ENCODE data around the gene SLC25A22. TPM values are rescaled to one million over a fixed set of nuclear protein-coding genes. Genes with fewer than 3 reads are reported as not detected.

The SLC25A22 gene
- total RNA-seq, 1 donor from 2014 or later, result 20.8 TPM

DNA sequence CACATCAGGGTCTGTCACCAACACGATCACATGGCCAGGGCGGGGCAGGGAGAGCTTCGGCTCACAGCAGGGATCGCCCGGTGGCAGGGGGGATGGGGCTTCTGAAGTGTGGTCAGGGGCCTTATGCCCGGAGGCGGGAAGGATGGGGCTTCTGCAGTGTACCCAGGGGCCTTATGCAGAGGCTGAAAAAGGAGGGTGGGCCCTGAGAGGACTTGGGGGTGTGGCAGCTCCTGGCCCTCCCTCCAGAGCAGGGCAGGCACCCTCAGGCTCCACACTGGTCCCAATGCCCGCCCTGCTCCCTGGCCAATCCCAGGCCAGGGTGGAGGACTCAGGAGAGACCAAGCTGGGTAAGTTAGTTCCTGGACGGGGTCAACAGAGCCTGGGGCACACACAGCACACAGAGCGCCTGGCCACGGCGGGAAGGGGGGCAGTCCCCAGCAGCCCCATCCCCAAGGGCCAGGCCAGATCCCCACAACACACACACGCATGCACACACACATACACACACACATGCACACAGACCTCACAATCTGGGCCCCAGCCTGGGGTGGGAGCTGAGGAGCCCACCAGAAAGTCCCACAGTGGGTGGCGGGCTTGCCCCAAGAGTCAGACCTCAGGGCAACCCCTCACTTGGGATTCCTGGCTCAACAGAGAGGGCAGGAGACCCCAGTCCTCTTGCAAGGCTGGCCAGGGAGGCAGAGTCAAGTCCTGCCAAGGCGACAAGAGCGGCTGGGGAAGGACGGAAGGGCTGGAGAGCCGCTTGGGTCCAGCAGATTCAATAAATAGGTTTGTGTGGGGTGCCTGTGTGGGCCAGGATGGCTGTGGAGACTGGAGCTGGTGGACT, 7.1 kb downstream of the SLC25A22 start:
- no peak for ATAC-seq
- intact Hi-C loops (cut with DNase I), result no loop called here
- H3K36me3 ChIP-seq, result peaks cover 7% of the 10 kb centered on the region
- TF ChIP-seq, protein P1, sequence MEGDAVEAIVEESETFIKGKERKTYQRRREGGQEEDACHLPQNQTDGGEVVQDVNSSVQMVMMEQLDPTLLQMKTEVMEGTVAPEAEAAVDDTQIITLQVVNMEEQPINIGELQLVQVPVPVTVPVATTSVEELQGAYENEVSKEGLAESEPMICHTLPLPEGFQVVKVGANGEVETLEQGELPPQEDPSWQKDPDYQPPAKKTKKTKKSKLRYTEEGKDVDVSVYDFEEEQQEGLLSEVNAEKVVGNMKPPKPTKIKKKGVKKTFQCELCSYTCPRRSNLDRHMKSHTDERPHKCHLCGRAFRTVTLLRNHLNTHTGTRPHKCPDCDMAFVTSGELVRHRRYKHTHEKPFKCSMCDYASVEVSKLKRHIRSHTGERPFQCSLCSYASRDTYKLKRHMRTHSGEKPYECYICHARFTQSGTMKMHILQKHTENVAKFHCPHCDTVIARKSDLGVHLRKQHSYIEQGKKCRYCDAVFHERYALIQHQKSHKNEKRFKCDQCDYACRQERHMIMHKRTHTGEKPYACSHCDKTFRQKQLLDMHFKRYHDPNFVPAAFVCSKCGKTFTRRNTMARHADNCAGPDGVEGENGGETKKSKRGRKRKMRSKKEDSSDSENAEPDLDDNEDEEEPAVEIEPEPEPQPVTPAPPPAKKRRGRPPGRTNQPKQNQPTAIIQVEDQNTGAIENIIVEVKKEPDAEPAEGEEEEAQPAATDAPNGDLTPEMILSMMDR (IDR thresholded peaks at IDR 0.05), result no peak
- H3K4me3 ChIP-seq, result no peak overlapping the region
- DNase-seq, result no peak
- peaks cover 10% of the 10 kb centered on the region for H3K4me1 ChIP-seq
- no peak overlapping the region for H3K27ac ChIP-seq
- no peaks in the 10 kb centered on the region for H3K9me3 ChIP-seq
- no peaks in the 10 kb centered on the region for H3K27me3 ChIP-seq

DNA sequence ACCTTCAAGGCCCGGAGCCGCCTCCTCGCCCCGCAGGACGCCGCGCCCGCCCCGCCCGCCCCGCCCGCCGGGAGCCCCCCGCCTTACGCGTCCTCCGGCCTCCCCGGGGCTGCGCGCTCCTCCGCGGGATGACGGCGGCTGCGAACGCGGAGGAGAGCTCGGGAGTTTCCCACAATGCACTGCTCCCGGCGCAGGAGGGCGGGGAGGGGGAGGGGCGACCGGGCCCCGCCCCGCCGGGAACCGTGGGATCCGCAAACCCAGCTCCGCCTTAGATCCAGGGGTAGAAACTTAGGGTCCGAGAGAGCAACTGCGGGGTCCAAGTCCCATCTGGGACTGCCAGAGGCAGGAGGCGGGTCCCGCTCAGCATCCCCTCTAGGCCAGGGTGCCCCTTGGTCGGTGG, 8.1 kb downstream of the SLC25A22 start, which contains the start of gene CEND1:
Gene CEND1, minus strand, starts transcription at position 148 of the 400 bp plus-strand sequence. CDS start 1,514 bp downstream, outside the sequence.
- ATAC-seq, result peak; percentile 9

DNA sequence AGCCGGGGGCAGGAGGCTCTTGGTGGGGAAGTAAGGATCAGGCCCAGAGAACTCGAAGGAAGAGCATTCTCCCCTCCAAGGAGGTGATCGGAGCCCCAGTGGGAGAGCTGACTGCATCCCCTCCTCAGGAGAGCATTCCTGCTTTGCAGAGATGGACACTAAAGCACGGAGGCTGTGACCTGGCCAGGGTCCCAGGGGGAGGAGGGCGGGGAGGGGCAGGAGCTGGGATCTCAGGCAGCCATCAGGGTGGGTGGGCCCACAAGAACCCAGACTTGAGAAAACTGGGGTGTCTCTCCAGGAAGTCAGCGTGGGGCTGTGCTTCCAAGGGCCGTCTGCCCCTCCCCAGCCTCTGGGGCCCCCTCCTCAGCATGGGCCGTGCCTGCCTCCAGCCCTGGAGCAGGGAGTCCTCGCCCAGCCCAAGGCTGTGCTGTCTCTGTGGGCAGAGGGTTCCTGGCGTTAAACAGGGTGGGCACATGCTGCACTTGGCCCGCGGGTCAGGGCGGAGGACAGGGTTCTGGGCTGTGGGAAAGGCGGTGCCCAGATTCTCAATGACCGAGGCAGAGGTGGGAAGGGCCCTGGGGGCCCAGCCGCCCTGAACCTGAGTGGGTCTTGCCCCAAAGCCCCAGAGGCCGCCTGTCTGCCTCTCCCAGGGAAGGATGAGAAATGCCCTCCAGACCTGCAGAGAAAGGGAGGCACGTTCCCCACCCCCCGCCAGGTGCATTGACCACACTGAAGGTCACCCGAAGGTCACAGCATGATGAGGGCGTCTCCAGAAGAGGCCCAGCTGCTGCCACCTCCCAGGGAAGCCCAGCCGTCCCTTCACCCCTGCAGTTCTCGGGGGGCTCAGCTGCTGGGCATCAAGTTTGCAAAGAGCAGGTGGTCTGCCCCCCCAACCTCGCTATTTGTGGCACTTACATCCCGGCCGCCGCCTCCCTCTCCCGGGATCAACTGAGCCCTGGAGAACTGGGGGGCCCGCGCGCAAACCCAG, 8.8 kb downstream of the SLC25A22 start:
- H3K36me3 ChIP-seq, result peaks cover 7% of the 10 kb centered on the region
- DNase-seq (no peak), ATAC-seq (no peak)
- H3K27ac ChIP-seq, result no peak overlapping the region
- H3K4me3 ChIP-seq, result no peak overlapping the region
- TF ChIP-seq, protein P1 (IDR thresholded peaks at IDR 0.05), result no peak
- no peaks in the 10 kb centered on the region for H3K27me3 ChIP-seq
- H3K9me3 ChIP-seq, result no peaks in the 10 kb centered on the region
- intact Hi-C loops (cut with DNase I), result no loop called here
- no peaks in the 10 kb centered on the region for H3K4me1 ChIP-seq

More for the DNA sequence above, 8.1 kb downstream of the SLC25A22 start, which contains the start of gene CEND1:
- no peaks in the 10 kb centered on the region for H3K27me3 ChIP-seq
- no peak within 1 kb of the TSS for H3K27ac ChIP-seq
- intact Hi-C loops (cut with DNase I), result no loop called here
- no peak within 1 kb of the TSS for H3K4me3 ChIP-seq
- TF ChIP-seq, protein P1 (IDR thresholded peaks at IDR 0.05), result no peak
- no peaks in the 10 kb centered on the region for H3K9me3 ChIP-seq
- peaks cover 7% of the 10 kb centered on the region for H3K36me3 ChIP-seq
- DNase-seq, result no peak
- peaks cover under 1% of the 10 kb centered on the region for H3K4me1 ChIP-seq

DNA sequence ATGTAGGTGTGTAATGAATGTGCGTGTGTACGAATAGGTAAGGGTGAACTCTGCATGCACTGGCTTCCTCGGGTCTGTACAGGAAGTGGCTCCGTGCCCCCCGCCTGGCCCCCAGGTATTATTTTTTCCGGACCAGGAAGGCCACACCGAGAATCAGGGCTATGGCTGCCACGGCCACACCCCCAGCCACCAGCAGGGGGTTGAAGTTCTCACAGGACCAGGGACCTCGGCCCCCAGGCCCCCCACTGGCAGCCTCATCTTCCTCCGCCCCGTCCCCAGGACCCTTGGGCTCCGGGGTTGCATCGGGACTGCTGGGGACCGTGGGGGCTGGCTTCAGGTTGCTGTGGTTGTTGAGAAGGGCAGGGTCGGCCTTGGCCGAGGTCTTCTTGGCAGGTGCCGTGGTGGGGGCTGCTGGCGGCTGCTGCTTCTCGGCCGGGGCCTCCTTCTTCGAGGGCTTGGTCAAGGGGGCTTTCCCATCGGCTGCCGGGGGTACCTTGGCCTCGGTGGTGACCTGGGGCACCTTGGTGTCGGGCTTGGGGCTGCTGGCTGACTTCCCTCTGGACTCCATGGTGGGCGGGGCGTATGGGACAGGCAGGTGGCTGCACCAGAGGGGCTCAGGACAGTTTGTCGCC, 10.0 kb downstream of the SLC25A22 start:
- DNase-seq (no peak), ATAC-seq (no peak)
- H3K36me3 ChIP-seq, result peaks cover 7% of the 10 kb centered on the region
- TF ChIP-seq, protein P1 (IDR thresholded peaks at IDR 0.05), result no peak
- intact Hi-C loops (cut with DNase I), result no loop called here
- H3K27ac ChIP-seq, result no peak overlapping the region
- H3K4me3 ChIP-seq, result no peak overlapping the region
- H3K27me3 ChIP-seq, result no peaks in the 10 kb centered on the region
- H3K4me1 ChIP-seq, result no peaks in the 10 kb centered on the region
- no peaks in the 10 kb centered on the region for H3K9me3 ChIP-seq

DNA sequence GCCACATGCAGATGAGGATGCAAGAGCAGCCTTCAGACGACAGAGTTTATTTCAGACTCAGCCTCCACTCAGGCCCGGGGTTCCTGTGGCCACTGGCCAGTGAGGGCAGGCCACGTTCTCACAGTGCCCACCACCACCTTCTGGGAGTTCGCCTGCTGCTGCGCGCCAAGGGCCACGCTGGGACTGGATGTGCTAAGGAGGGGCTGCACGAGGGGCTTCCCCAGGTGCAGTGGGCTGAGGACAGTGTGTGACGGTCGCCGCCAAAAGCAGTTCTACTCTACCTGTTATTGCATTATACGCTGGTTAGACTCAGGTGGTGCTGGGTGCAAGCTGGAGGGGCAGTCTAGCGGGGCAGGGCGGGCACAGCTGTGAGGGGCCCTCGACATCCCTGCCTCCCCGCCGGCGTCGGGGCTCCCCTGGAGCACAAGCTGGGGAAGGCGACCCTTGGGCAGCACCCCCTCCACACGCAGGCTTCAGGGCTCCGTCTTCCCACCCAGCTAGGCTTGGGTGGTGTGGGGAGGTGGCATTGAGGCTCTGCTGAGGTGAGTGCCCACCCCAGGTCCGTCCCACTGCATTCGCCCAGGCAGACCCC, 10.9 kb downstream of the SLC25A22 start:
- TF ChIP-seq, protein P1 (IDR thresholded peaks at IDR 0.05), result no peak
- no peak for ATAC-seq
- intact Hi-C loops (cut with DNase I), result no loop called here
- no peaks in the 10 kb centered on the region for H3K4me1 ChIP-seq
- no peaks in the 10 kb centered on the region for H3K9me3 ChIP-seq
- no peak overlapping the region for H3K27ac ChIP-seq
- no peaks in the 10 kb centered on the region for H3K27me3 ChIP-seq
- DNase-seq, result no peak
- peaks cover 6% of the 10 kb centered on the region for H3K36me3 ChIP-seq
- no peak overlapping the region for H3K4me3 ChIP-seq
